Mucosa of descending colon (tissue), 3 donors: ENCODE data around the gene CECR2. TPM values are rescaled to one million over a fixed set of nuclear protein-coding genes. Genes with fewer than 3 reads are reported as not detected.

Experiments used
- ATAC-seq: fragments of 200-7000 bp; cut with Tn5 transposase; one replicate; pipeline ENCODE4 v1.9.1; 2020; ENCODE audit warnings: mild to moderate bottlenecking, moderate library complexity
- DNase-seq, 3 donors: peaks; one replicate each; pipeline ENCODE4 v3.0.0-alpha.2; 2020
- H3K36me3 ChIP-seq: fragments of 200-600 bp; one replicate; pipeline ENCODE4 v1.8.0; 2021; ENCODE audit warnings: low read depth, mild to moderate bottlenecking
- H3K4me1 ChIP-seq: fragments of 200-600 bp; one replicate; pipeline ENCODE4 v1.8.0; 2021; ENCODE audit warnings: low read depth, mild to moderate bottlenecking
- H3K4me3 ChIP-seq: fragments of 200-600 bp; one replicate; pipeline ENCODE4 v1.8.0; 2021; ENCODE audit warnings: mild to moderate bottlenecking
- H3K9me3 ChIP-seq: fragments of 200-600 bp; one replicate; pipeline ENCODE4 v1.8.0; 2021; ENCODE audit warnings: mild to moderate bottlenecking
- CTCF ChIP-seq: fragments of 200-600 bp; IDR thresholded peaks from one replicate; pipeline ENCODE4 v1.8.0; 2022; ENCODE audit warnings: antibody characterized with exemption, mild to moderate bottlenecking
- intact Hi-C, 2 donors: fragments of 100-400 bp; cut with DNase I in 1 of 2; cut with micrococcal nuclease in 1 of 2; formaldehyde crosslinking; loops; one replicate each; pipeline versions ENCODE4 v1.11.0 to v1.11.1; 2022; cut with DNase I, micrococcal nuclease
- total RNA-seq, 3 donors: library from RNA; stranded (reverse); fragmentation: NEBNext Ultra II Directional in 2 of 3; extraction: Animal tissue kit (Norgen Biotek cat#: 25700) in 2 of 3; gene quantifications; one replicate each; pipeline versions ENCODE4 v1.2.1 to v1.2.4, GENCODE V29; 2021 to 2023
- donor health status: DM: no; HTN: no; CAD: no; lungs with moderate emphysema.
- donor health status: DM: no; HTN: no; CAD: no.
- donor health status: DM: no; HTN: yes; CAD: no.

The CECR2 gene
- total RNA-seq, 3 donors from 2014 or later = 0.27 to 1.4 (median 0.29) TPM

GRCh38 chr22:17402293-17402692 is 33.0 kb downstream of the CECR2 start:
- H3K4me3 ChIP-seq = no peak overlapping the region
- no peaks in the 10 kb centered on the region for H3K36me3 ChIP-seq
- no peaks in the 10 kb centered on the region for H3K9me3 ChIP-seq
- DNase-seq (no peak), ATAC-seq (no peak)
- intact Hi-C loops = no loop called here
- H3K4me1 ChIP-seq = no peaks in the 10 kb centered on the region
- no peak for TF ChIP-seq CTCF

GRCh38 chr22:17403906-17404305 is 34.6 kb downstream of the CECR2 start:
- no peak for ATAC-seq
- intact Hi-C loops = no loop called here
- H3K4me3 ChIP-seq = no peak overlapping the region
- no peaks in the 10 kb centered on the region for H3K4me1 ChIP-seq
- H3K36me3 ChIP-seq = no peaks in the 10 kb centered on the region
- no peaks in the 10 kb centered on the region for H3K9me3 ChIP-seq
- no peak for DNase-seq
- no peak for TF ChIP-seq CTCF

- Histone ChIP-seq H3K4me1 (no peaks in the 10 kb centered on the region), H3K9me3 (no peaks in the 10 kb centered on the region), H3K36me3 (no peaks in the 10 kb centered on the region), H3K4me3 (no peak overlapping the region)
- intact Hi-C loops = no loop called here
- TF ChIP-seq CTCF = no peak
- no peak for DNase-seq
- no peak for ATAC-seq
Measured at GRCh38 chr22:17407643-17408042, 38.4 kb downstream of the CECR2 start.

- no peaks in the 10 kb centered on the region for H3K36me3 ChIP-seq
- no peaks in the 10 kb centered on the region for H3K4me1 ChIP-seq
- no peaks in the 10 kb centered on the region for H3K9me3 ChIP-seq
- no peak for DNase-seq
- intact Hi-C loops = no loop called here
- no peak for TF ChIP-seq CTCF
- ATAC-seq = no peak
- no peak overlapping the region for H3K4me3 ChIP-seq
Measured at GRCh38 chr22:17410576-17410975, 41.3 kb downstream of the CECR2 start.

GRCh38 chr22:17411213-17411612 is 42.0 kb downstream of the CECR2 start:
- H3K4me1 ChIP-seq = no peaks in the 10 kb centered on the region
- no peak for ATAC-seq
- no peaks in the 10 kb centered on the region for H3K36me3 ChIP-seq
- no peak overlapping the region for H3K4me3 ChIP-seq
- no peaks in the 10 kb centered on the region for H3K9me3 ChIP-seq
- intact Hi-C loops = no loop called here
- no peak for TF ChIP-seq CTCF
- DNase-seq = no peak

- no peaks in the 10 kb centered on the region for H3K36me3 ChIP-seq
- TF ChIP-seq CTCF = no peak
- H3K9me3 ChIP-seq = no peaks in the 10 kb centered on the region
- H3K4me3 ChIP-seq = no peak overlapping the region
- DNase-seq (no peak), ATAC-seq (no peak)
- intact Hi-C loops = no loop called here
- no peaks in the 10 kb centered on the region for H3K4me1 ChIP-seq
Measured at GRCh38 chr22:17412232-17412631, 43.0 kb downstream of the CECR2 start.
